Measurements from ENCODE around the gene RYR2. TPM values are rescaled to one million over a fixed set of nuclear protein-coding genes. Genes with fewer than 3 reads are reported as not detected.

RYR2 gene
- total RNA-seq, 4 donors from 2014 or later: 0.23 to 4.6 (median 0.89) TPM

DNA sequence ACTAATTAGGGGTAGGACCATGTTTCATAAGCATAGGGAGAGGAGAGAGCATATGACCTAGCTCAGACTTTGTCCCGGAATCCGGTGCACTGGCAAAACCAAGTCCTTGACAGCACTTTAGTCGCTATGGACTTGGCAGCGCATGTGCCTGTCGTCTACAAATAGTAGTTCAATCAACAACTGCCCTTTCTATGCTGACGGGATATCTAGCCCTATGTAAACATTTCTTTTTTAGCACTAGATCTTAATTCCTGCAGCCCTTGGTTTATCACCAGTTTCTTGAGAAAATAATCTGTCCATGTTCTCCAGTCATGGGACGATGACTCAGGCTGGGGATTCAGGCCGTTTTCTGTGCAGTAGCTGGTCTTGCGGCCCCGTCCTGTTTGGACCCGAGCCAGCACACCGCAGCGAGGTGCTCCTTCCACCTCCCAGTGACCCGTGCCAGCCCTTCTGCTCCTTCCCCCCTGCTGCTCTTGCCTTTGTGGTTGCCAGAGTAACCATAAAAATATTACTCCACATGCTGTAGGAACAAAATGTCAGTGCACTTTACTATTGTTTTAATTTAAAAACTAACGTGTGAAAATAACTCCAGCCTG, 29.1 kb upstream of the RYR2 start:
- H3K4me3 ChIP-seq: peak overlapping the region in 1 of 4 donors; percentile 33
- no peaks in the 10 kb centered on the region for H3K27me3 ChIP-seq
- intact Hi-C loops (cut with DNase I): no loop called here
- H3K9me3 ChIP-seq: no peaks in the 10 kb centered on the region
- peaks cover 0 to 12% (median 0%) of the 10 kb centered on the region in 3 donors for H3K4me1 ChIP-seq
- TF ChIP-seq CTCF (IDR thresholded peaks at IDR 0.05): no peak
- no peak for TF ChIP-seq POLR2A (IDR thresholded peaks at IDR 0.05)
- DNase-seq: no peak
- H3K36me3 ChIP-seq: no peaks in the 10 kb centered on the region
- peak overlapping the region in 3 of 4 donors; percentile 45 to 77 (median 75) for H3K27ac ChIP-seq
- WGBS, 2 donors: 24 to 30% methylated on average over 15 of the region's 15 CpGs

DNA sequence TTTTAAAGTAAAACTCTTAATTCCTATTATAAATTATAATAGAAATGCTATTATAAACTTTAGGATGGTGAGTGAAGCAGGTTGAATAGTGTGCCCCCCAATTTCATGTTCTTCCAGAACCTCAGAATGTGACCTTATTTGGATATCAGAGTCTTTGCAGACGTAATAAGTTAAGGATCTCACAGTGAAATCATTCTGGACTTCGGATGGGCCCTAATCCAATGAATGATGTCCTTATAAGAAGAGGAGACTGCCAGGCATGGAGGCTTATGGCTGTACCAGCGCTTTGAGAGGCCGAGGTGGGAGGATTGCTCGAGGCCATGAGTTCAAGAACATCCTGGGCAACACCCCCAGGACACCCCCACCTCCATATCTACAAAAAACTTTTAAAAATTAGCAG, 28.4 kb upstream of the RYR2 start:
- Histone ChIP-seq H3K27me3 (no peaks in the 10 kb centered on the region), H3K4me1 (peaks cover 0 to 12% (median 0%) of the 10 kb centered on the region in 3 donors), H3K36me3 (no peaks in the 10 kb centered on the region), H3K9me3 (no peaks in the 10 kb centered on the region), H3K27ac (peak overlapping the region in 3 of 4 donors; percentile 37 to 75 (median 45)), H3K4me3 (no peak overlapping the region)
- TF ChIP-seq POLR2A (IDR thresholded peaks at IDR 0.05): no peak
- TF ChIP-seq CTCF (IDR thresholded peaks at IDR 0.05): no peak
- 58 to 76% methylated on average over 5 of the region's 5 CpGs for WGBS, 2 donors
- intact Hi-C loops (cut with DNase I): no loop called here
- DNase-seq: no peak

DNA sequence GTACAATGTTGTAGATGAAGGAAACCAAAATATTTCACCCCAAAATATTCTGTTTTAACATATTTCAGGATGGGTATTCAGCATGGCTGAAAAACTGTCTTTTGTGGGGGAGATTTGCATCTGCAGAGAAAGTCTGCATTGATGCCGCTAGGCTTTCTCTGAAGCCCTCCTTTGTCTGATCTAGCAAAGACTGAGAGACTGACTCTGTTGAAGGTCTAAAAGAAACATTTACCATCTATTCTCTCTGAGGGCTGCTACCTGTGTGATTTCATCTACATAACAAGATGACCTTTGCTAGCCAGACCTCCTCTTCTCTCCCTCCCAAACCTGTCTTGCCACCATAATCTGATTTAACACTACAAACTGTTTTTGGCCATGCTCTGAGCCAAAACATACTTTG, 25.4 kb upstream of the RYR2 start:
- Histone ChIP-seq H3K4me1 (peaks cover 0 to 12% (median 0%) of the 10 kb centered on the region in 3 donors), H3K27ac (no peak overlapping the region), H3K36me3 (no peaks in the 10 kb centered on the region), H3K27me3 (no peaks in the 10 kb centered on the region), H3K9me3 (no peaks in the 10 kb centered on the region), H3K4me3 (no peak overlapping the region)
- 36 to 58% methylated on average over 1 of the region's 1 CpG for WGBS, 2 donors
- intact Hi-C loops (cut with DNase I): no loop called here
- DNase-seq: no peak
- TF ChIP-seq CTCF (IDR thresholded peaks at IDR 0.05) (no peak), POLR2A (IDR thresholded peaks at IDR 0.05) (no peak)

- Histone ChIP-seq H3K4me3 (no peak overlapping the region), H3K27ac (no peak overlapping the region), H3K4me1 (no peaks in the 10 kb centered on the region), H3K9me3 (no peaks in the 10 kb centered on the region), H3K36me3 (no peaks in the 10 kb centered on the region), H3K27me3 (no peaks in the 10 kb centered on the region)
- no peak for TF ChIP-seq POLR2A (IDR thresholded peaks at IDR 0.05)
- no peak for TF ChIP-seq CTCF (IDR thresholded peaks at IDR 0.05)
- intact Hi-C loops (cut with DNase I): no loop called here
- DNase-seq: no peak
These were observed 23.1 kb upstream of the RYR2 start for GRCh38 chr1:237018896-237019295.

GRCh38 chr1:237025358-237026074, 16.5 kb upstream of the RYR2 start:
- no peak for DNase-seq
- peaks cover 0 to 5% (median 0%) of the 10 kb centered on the region in 3 donors for H3K9me3 ChIP-seq
- H3K27ac ChIP-seq: no peak overlapping the region
- no peaks in the 10 kb centered on the region for H3K27me3 ChIP-seq
- no peaks in the 10 kb centered on the region for H3K36me3 ChIP-seq
- H3K4me1 ChIP-seq: no peaks in the 10 kb centered on the region
- TF ChIP-seq CTCF (IDR thresholded peaks at IDR 0.05): no peak
- TF ChIP-seq POLR2A (IDR thresholded peaks at IDR 0.05): no peak
- 93 to 96% methylated on average over 8 to 9 of the region's 10 CpGs for WGBS, 2 donors
- intact Hi-C loops (cut with DNase I): no loop called here
- no peak overlapping the region for H3K4me3 ChIP-seq

Measured in esophagus squamous epithelium (tissue), 5 donors.